ENCODE data around the gene PHF10.

- TF ChIP-seq POLR2AphosphoS5 (IDR thresholded peaks at IDR 0.05) = no peak
- no peak for TF ChIP-seq CTCF (IDR thresholded peaks at IDR 0.05)
These were observed 39.0 kb upstream of the PHF10 start for GRCh38 chr6:169763308-169763707.
